Measurements from ENCODE around the gene LZTS2.

GRCh38 chr10:101041252-101041761 lies 41.7 kb downstream of the LZTS2 start:
- TF ChIP-seq CTCF (IDR thresholded peaks at IDR 0.05 in 8 of 11, conservative IDR thresholded peaks at IDR 0.05 in 3 of 11), result peak; percentile 82 to 96 (median 92)
- peak in 1 of 3 donors; percentile 21 for TF ChIP-seq POLR2AphosphoS5 (IDR thresholded peaks at IDR 0.05)
- no peak for TF ChIP-seq POLR2A (IDR thresholded peaks at IDR 0.05)
